Endothelial cell (in vitro differentiated cells): ENCODE measurements around the gene ICAM2. TPM values are rescaled to one million over a fixed set of nuclear protein-coding genes. Genes with fewer than 3 reads are reported as not detected.
"Not testable (repeated sequence)": the region's sequence is repeated elsewhere in the genome, so short reads cannot be mapped to it uniquely, and the experiment has no call there.

ENCODE experiments used
- DNase-seq: peaks from one replicate; pipeline ENCODE4 v3.0.0; 2021; ENCODE audit warnings: low spot score
- H3K27ac Mint-ChIP-seq: one replicate; pipeline ENCODE4 v1.8.0; 2021; ENCODE audit warnings: mixed read lengths, inconsistent platforms; ENCODE audit not compliant: unreplicated experiment
- H3K27me3 Mint-ChIP-seq: one replicate; pipeline ENCODE4 v1.8.0; 2021; ENCODE audit warnings: mild to moderate bottlenecking, moderate library complexity, mixed read lengths, inconsistent platforms; ENCODE audit not compliant: unreplicated experiment
- H3K36me3 Mint-ChIP-seq: one replicate; pipeline ENCODE4 v1.8.0; 2021; ENCODE audit warnings: mild to moderate bottlenecking, low read depth, mixed read lengths, inconsistent platforms; ENCODE audit not compliant: unreplicated experiment
- H3K4me1 Mint-ChIP-seq: one replicate; pipeline ENCODE4 v1.8.0; 2021; ENCODE audit warnings: mild to moderate bottlenecking, mixed read lengths, inconsistent platforms; ENCODE audit not compliant: unreplicated experiment
- H3K4me3 Mint-ChIP-seq: one replicate; pipeline ENCODE4 v1.8.0; 2021; ENCODE audit warnings: mild to moderate bottlenecking, mixed read lengths, inconsistent platforms; ENCODE audit not compliant: unreplicated experiment
- H3K9me3 Mint-ChIP-seq: one replicate; pipeline ENCODE4 v1.8.0; 2021; ENCODE audit warnings: mixed read lengths, inconsistent platforms; ENCODE audit not compliant: unreplicated experiment
- total RNA-seq: library from RNA; stranded (reverse); fragmentation: NEBNext Ultra II Directional; extraction: Animal tissue kit (Norgen Biotek cat#: 25700); gene quantifications from one replicate; pipeline ENCODE4 v1.2.1, GENCODE V29; 2021; ENCODE audit not compliant: unreplicated experiment
- TF ChIP-seq, protein P1 (sequence below): fragments of 200-600 bp; sonication (generic); IDR thresholded peaks from one replicate; pipeline ENCODE4 v1.5.0; 2021; ENCODE audit warnings: antibody characterized with exemption; ENCODE audit not compliant: unreplicated experiment

ICAM2 gene
- total RNA-seq, 1 donor from 2014 or later, result 52.1 TPM

DNA sequence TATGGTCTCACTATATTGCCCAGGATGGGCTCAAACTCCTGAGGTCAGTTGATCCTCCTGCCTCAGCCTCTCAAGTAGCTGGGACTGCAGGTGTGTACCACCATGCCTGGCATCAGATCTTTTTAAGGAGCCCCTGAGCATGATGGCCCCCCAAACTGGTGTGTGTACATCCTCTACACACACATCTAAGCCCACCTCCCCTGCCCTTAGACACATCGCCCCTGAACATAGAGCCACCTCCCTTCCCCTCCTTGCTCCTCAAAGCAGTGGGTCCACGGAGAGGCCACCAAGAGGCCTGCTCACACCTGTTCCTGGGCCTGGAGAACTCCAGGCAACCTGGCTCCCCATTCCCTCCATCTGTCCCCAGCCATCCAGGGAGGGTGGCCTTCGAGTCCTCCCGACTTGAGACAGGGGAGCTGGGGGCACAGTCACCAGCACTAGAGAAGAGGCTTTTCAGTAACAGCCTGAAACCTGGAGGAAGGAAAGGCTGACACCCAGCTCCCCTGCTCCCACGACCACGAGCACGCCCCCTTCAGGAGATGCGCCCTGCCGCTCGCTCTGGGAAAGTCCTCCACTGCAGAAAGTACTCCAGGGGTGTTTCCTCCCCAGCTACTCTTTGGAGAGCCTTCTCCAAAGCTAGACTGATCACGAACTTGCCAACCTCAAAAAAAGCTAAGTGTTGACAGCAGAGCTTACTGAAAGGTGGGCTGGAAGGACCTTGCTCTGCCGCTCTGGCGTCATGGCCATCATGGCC, 34.9 kb downstream of the ICAM2 start:
- TF ChIP-seq, protein P1, sequence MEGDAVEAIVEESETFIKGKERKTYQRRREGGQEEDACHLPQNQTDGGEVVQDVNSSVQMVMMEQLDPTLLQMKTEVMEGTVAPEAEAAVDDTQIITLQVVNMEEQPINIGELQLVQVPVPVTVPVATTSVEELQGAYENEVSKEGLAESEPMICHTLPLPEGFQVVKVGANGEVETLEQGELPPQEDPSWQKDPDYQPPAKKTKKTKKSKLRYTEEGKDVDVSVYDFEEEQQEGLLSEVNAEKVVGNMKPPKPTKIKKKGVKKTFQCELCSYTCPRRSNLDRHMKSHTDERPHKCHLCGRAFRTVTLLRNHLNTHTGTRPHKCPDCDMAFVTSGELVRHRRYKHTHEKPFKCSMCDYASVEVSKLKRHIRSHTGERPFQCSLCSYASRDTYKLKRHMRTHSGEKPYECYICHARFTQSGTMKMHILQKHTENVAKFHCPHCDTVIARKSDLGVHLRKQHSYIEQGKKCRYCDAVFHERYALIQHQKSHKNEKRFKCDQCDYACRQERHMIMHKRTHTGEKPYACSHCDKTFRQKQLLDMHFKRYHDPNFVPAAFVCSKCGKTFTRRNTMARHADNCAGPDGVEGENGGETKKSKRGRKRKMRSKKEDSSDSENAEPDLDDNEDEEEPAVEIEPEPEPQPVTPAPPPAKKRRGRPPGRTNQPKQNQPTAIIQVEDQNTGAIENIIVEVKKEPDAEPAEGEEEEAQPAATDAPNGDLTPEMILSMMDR, result no peak
- Mint-ChIP-seq H3K4me3 (no peak overlapping the region), H3K27ac (no peak overlapping the region), H3K27me3 (peaks cover 2% of the 10 kb centered on the region), H3K4me1 (peaks cover 23% of the 10 kb centered on the region), H3K36me3 (peaks cover 5% of the 10 kb centered on the region), H3K9me3 (peaks cover 11% of the 10 kb centered on the region)
- no peak for DNase-seq

DNA sequence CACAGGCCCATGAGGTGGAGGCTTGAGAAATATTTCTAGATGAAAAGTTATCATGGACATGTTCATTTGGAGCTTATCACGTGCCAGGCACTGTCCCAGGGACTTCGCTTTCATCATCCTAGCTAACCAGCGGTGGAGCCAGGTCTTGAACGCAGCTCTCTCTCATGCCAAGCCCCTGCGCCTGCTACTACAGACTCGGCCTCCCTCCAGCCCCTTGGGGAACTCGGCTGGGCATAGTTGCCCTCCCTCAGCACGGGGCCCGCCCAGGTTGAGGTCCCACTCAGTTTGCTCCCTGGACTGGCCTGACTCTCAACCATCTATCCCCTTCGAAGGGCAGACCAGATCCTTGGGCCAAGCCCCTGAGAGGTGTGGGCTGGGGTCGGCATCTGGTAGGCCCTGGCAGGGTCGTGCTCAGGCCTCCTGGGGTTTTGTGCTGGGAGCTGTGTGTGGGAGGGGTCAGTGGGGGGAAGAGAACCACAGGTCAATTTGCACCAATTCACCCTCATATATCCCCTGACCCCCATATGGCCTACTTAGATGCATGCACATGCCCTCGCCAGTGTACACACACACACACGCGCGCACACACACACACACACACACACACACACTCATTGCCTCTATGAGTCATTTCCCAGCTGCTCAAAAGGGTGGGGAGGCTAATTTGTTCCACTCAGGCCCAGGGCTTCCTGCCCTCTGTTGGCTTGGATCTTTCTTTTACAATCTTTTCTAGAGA, 35.6 kb downstream of the ICAM2 start:
- Mint-ChIP-seq H3K4me1 (peaks cover 24% of the 10 kb centered on the region), H3K4me3 (no peak overlapping the region), H3K36me3 (peaks cover 5% of the 10 kb centered on the region), H3K27me3 (peaks cover 2% of the 10 kb centered on the region), H3K9me3 (peaks cover 11% of the 10 kb centered on the region), H3K27ac (no peak overlapping the region)
- DNase-seq, result no peak
- TF ChIP-seq, protein P1, result no peak

DNA sequence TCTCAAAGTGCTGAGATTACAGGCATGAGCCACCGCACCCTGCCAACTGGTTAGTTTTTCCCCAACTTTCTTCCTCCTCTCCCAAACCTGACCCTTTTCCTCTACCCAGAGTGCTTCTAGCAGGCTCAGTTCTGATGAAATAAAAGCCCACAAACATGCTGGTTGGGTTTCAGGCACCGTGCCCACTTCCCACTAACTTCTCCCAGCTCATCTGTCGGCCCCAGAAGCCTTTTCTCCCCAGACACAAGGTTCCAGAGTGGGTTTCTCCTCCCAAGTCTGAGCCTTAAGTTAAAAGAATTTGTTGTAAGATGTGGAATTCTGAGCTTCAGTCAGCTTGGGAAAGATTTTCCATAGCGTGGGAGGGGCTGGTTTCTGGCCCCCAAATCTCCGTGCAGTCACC, 36.2 kb downstream of the ICAM2 start:
- DNase-seq, result no peak
- Mint-ChIP-seq H3K36me3 (peaks cover 5% of the 10 kb centered on the region), H3K27me3 (peaks cover 2% of the 10 kb centered on the region), H3K27ac (no peak overlapping the region), H3K9me3 (peaks cover 11% of the 10 kb centered on the region), H3K4me1 (peaks cover 24% of the 10 kb centered on the region), H3K4me3 (no peak overlapping the region)
- TF ChIP-seq, protein P1, result no peak

DNA sequence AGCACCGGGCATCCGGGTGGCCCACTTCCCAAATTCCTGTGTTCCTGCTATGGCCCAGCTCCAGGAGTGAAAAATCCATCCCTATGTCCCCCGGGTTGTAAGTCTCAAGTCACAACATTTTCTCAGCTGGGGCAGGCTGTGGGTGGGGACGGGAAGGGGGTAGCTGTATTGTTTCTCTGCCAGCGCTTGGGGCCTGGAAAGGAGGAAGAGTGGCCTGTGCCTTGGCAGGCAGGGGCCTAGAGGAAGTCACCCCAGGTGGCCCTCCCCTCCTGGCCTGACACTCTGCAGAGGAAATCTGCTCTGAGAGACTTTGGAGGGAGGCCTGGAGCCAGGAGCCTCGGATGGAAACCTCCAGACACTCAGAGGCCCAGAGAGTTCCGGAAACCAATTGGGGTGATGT, 37.1 kb downstream of the ICAM2 start:
- Mint-ChIP-seq H3K9me3 (peaks cover 11% of the 10 kb centered on the region), H3K27me3 (peaks cover 2% of the 10 kb centered on the region), H3K4me3 (no peak overlapping the region), H3K36me3 (peaks cover 5% of the 10 kb centered on the region), H3K4me1 (peaks cover 21% of the 10 kb centered on the region), H3K27ac (no peak overlapping the region)
- TF ChIP-seq, protein P1, result no peak
- DNase-seq, result no peak

DNA sequence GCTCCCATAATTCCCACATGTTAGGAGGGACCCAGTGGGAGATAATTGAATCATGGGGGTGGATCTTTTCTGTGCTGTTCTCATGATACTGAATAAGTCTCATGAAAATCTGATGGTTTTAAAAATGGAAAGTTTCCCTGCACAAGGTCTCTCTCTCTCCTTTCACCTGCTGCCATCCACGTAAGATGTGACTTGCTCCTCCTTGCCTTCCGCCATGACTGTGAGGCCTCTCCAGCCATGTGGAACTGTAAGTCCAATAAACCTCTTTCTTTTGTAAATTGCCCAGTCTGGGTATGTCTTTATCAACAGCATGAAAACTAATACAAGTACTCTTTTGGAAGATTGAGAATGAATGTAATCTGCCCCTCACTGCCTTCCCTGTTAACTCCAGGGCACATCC, 37.8 kb downstream of the ICAM2 start:
- H3K9me3 Mint-ChIP-seq, result peaks cover 11% of the 10 kb centered on the region
- not testable (repeated sequence) for H3K27me3 Mint-ChIP-seq, DNase-seq, H3K4me3 Mint-ChIP-seq, H3K36me3 Mint-ChIP-seq, H3K27ac Mint-ChIP-seq
- H3K4me1 Mint-ChIP-seq, result peaks cover 19% of the 10 kb centered on the region
